GM12878 (cell line): ENCODE results near the gene VGF.

ENCODE experiments used
- BMI1 ChIP-seq: fragments of 450-650 bp; IDR thresholded peaks from 2 replicates; pipeline ENCODE4 v1.6.1; 2016; ENCODE audit warnings: mild to moderate bottlenecking, moderate library complexity, borderline replicate concordance
- CREB1 ChIP-seq: IDR thresholded peaks from 2 replicates; pipeline ENCODE4 v1.6.1; 2012; ENCODE audit warnings: low read depth, mild to moderate bottlenecking, inconsistent platforms
- EZH2 ChIP-seq: IDR thresholded peaks from 2 replicates; pipeline ENCODE4 v1.6.1; 2012; ENCODE audit warnings: low read depth, mild to moderate bottlenecking, control low read depth, inconsistent platforms, low read length, borderline replicate concordance; ENCODE audit not compliant: control insufficient read depth

- no peak for TF ChIP-seq BMI1
- no peak for TF ChIP-seq EZH2
- no peak for TF ChIP-seq CREB1
These were observed 23.7 kb upstream of the VGF start for GRCh38 chr7:101189109-101189508.
